ENCODE results near the gene SCYL3.

SCYL3 gene

GRCh38 chr1:169892927-169893644, 610 bp downstream of the SCYL3 start:
- peaks cover 1% of the 10 kb centered on the region for H3K36me3 ChIP-seq (ENCODE audit: control insufficient read depth, insufficient read depth, low read length)
- H3K9ac ChIP-seq (ENCODE audit: low read length), result peak overlapping the region; percentile 89
- H3K4me3 ChIP-seq (ENCODE audit: low read length), result peak overlapping the region; percentile 86
- peaks cover 6% of the 10 kb centered on the region for H3K4me1 ChIP-seq (ENCODE audit: control insufficient read depth, insufficient read depth, low read length)
- no peaks in the 10 kb centered on the region for H3K27me3 ChIP-seq (ENCODE audit: control insufficient read depth, insufficient read depth, low read length)
- peak overlapping the region; percentile 100 for H3K27ac ChIP-seq (ENCODE audit: low read depth, low read length)

GRCh38 chr1:169892176-169892926, 1.3 kb downstream of the SCYL3 start:
- Histone ChIP-seq H3K27ac (ENCODE audit: low read depth, low read length) (peak overlapping the region; percentile 100), H3K27me3 (ENCODE audit: control insufficient read depth, insufficient read depth, low read length) (no peaks in the 10 kb centered on the region), H3K4me1 (ENCODE audit: control insufficient read depth, insufficient read depth, low read length) (peaks cover 6% of the 10 kb centered on the region), H3K36me3 (ENCODE audit: control insufficient read depth, insufficient read depth, low read length) (peaks cover 3% of the 10 kb centered on the region), H3K4me3 (ENCODE audit: low read length) (peak overlapping the region; percentile 86), H3K9ac (ENCODE audit: low read length) (peak overlapping the region; percentile 89)

GRCh38 chr1:169891539-169891885, 2.2 kb downstream of the SCYL3 start:
- Histone ChIP-seq H3K27ac (ENCODE audit: low read depth, low read length) (no peak overlapping the region), H3K9ac (ENCODE audit: low read length) (no peak overlapping the region), H3K27me3 (ENCODE audit: control insufficient read depth, insufficient read depth, low read length) (no peaks in the 10 kb centered on the region), H3K4me3 (ENCODE audit: low read length) (no peak overlapping the region), H3K36me3 (ENCODE audit: control insufficient read depth, insufficient read depth, low read length) (peaks cover 3% of the 10 kb centered on the region), H3K4me1 (ENCODE audit: control insufficient read depth, insufficient read depth, low read length) (peaks cover 6% of the 10 kb centered on the region)

- H3K27me3 ChIP-seq (ENCODE audit: control insufficient read depth, insufficient read depth, low read length), result no peaks in the 10 kb centered on the region
- peaks cover 5% of the 10 kb centered on the region for H3K36me3 ChIP-seq (ENCODE audit: control insufficient read depth, insufficient read depth, low read length)
- no peak overlapping the region for H3K27ac ChIP-seq (ENCODE audit: low read depth, low read length)
- H3K4me3 ChIP-seq (ENCODE audit: low read length), result peak overlapping the region; percentile 25
- peaks cover 6% of the 10 kb centered on the region for H3K4me1 ChIP-seq (ENCODE audit: control insufficient read depth, insufficient read depth, low read length)
- no peak overlapping the region for H3K9ac ChIP-seq (ENCODE audit: low read length)
These were observed 2.7 kb downstream of the SCYL3 start for GRCh38 chr1:169890761-169891538.

GRCh38 chr1:169889871-169890270, 3.8 kb downstream of the SCYL3 start:
- Histone ChIP-seq H3K27ac (ENCODE audit: low read depth, low read length) (no peak overlapping the region), H3K36me3 (ENCODE audit: control insufficient read depth, insufficient read depth, low read length) (peaks cover 8% of the 10 kb centered on the region)

GRCh38 chr1:169886931-169887330, 6.8 kb downstream of the SCYL3 start:
- H3K9ac ChIP-seq (ENCODE audit: low read length), result no peak overlapping the region
- no peak overlapping the region for H3K4me3 ChIP-seq (ENCODE audit: low read length)
- peaks cover 10% of the 10 kb centered on the region for H3K36me3 ChIP-seq (ENCODE audit: control insufficient read depth, insufficient read depth, low read length)
- H3K27me3 ChIP-seq (ENCODE audit: control insufficient read depth, insufficient read depth, low read length), result no peaks in the 10 kb centered on the region
- H3K4me1 ChIP-seq (ENCODE audit: control insufficient read depth, insufficient read depth, low read length), result no peaks in the 10 kb centered on the region
- H3K27ac ChIP-seq (ENCODE audit: low read depth, low read length), result no peak overlapping the region

More at GRCh38 chr1:169889871-169890270, 3.8 kb downstream of the SCYL3 start:
- no peak overlapping the region for H3K9ac ChIP-seq (ENCODE audit: low read length)
- H3K4me1 ChIP-seq (ENCODE audit: control insufficient read depth, insufficient read depth, low read length), result peaks cover 6% of the 10 kb centered on the region
- no peaks in the 10 kb centered on the region for H3K27me3 ChIP-seq (ENCODE audit: control insufficient read depth, insufficient read depth, low read length)
- H3K4me3 ChIP-seq (ENCODE audit: low read length), result no peak overlapping the region

- Histone ChIP-seq H3K36me3 (ENCODE audit: control insufficient read depth, insufficient read depth, low read length) (peaks cover 13% of the 10 kb centered on the region), H3K9ac (ENCODE audit: low read length) (no peak overlapping the region), H3K27me3 (ENCODE audit: control insufficient read depth, insufficient read depth, low read length) (no peaks in the 10 kb centered on the region), H3K4me3 (ENCODE audit: low read length) (no peak overlapping the region), H3K27ac (ENCODE audit: low read depth, low read length) (no peak overlapping the region), H3K4me1 (ENCODE audit: control insufficient read depth, insufficient read depth, low read length) (no peaks in the 10 kb centered on the region)
These were observed 7.3 kb downstream of the SCYL3 start for GRCh38 chr1:169886422-169886821.

- H3K36me3 ChIP-seq (ENCODE audit: control insufficient read depth, insufficient read depth, low read length), result peaks cover 14% of the 10 kb centered on the region
- no peak overlapping the region for H3K9ac ChIP-seq (ENCODE audit: low read length)
- H3K4me1 ChIP-seq (ENCODE audit: control insufficient read depth, insufficient read depth, low read length), result no peaks in the 10 kb centered on the region
- H3K27ac ChIP-seq (ENCODE audit: low read depth, low read length), result no peak overlapping the region
- no peak overlapping the region for H3K4me3 ChIP-seq (ENCODE audit: low read length)
- H3K27me3 ChIP-seq (ENCODE audit: control insufficient read depth, insufficient read depth, low read length), result no peaks in the 10 kb centered on the region
These were observed 8.5 kb downstream of the SCYL3 start for GRCh38 chr1:169885207-169885606.

GRCh38 chr1:169884634-169885033, 9.1 kb downstream of the SCYL3 start:
- H3K36me3 ChIP-seq (ENCODE audit: control insufficient read depth, insufficient read depth, low read length), result peaks cover 14% of the 10 kb centered on the region
- no peak overlapping the region for H3K9ac ChIP-seq (ENCODE audit: low read length)
- H3K4me3 ChIP-seq (ENCODE audit: low read length), result no peak overlapping the region
- no peaks in the 10 kb centered on the region for H3K27me3 ChIP-seq (ENCODE audit: control insufficient read depth, insufficient read depth, low read length)
- H3K4me1 ChIP-seq (ENCODE audit: control insufficient read depth, insufficient read depth, low read length), result no peaks in the 10 kb centered on the region
- H3K27ac ChIP-seq (ENCODE audit: low read depth, low read length), result no peak overlapping the region

- no peaks in the 10 kb centered on the region for H3K4me1 ChIP-seq (ENCODE audit: control insufficient read depth, insufficient read depth, low read length)
- no peak overlapping the region for H3K4me3 ChIP-seq (ENCODE audit: low read length)
- no peak overlapping the region for H3K9ac ChIP-seq (ENCODE audit: low read length)
- no peaks in the 10 kb centered on the region for H3K27me3 ChIP-seq (ENCODE audit: control insufficient read depth, insufficient read depth, low read length)
- H3K36me3 ChIP-seq (ENCODE audit: control insufficient read depth, insufficient read depth, low read length), result peaks cover 11% of the 10 kb centered on the region
- no peak overlapping the region for H3K27ac ChIP-seq (ENCODE audit: low read depth, low read length)
These were observed 11.6 kb downstream of the SCYL3 start for GRCh38 chr1:169882039-169882511.

GRCh38 chr1:169879034-169879840, 14.5 kb downstream of the SCYL3 start:
- H3K4me1 ChIP-seq (ENCODE audit: control insufficient read depth, insufficient read depth, low read length), result no peaks in the 10 kb centered on the region

GRCh38 chr1:169878498-169878897, 15.2 kb downstream of the SCYL3 start:
- Histone ChIP-seq H3K4me1 (ENCODE audit: control insufficient read depth, insufficient read depth, low read length) (peaks cover 6% of the 10 kb centered on the region), H3K27me3 (ENCODE audit: control insufficient read depth, insufficient read depth, low read length) (no peaks in the 10 kb centered on the region), H3K27ac (ENCODE audit: low read depth, low read length) (no peak overlapping the region), H3K4me3 (ENCODE audit: low read length) (no peak overlapping the region), H3K9ac (ENCODE audit: low read length) (no peak overlapping the region), H3K36me3 (ENCODE audit: control insufficient read depth, insufficient read depth, low read length) (peaks cover 14% of the 10 kb centered on the region)

More at GRCh38 chr1:169879034-169879840, 14.5 kb downstream of the SCYL3 start:
- Histone ChIP-seq H3K9ac (ENCODE audit: low read length) (no peak overlapping the region), H3K27me3 (ENCODE audit: control insufficient read depth, insufficient read depth, low read length) (no peaks in the 10 kb centered on the region), H3K4me3 (ENCODE audit: low read length) (no peak overlapping the region), H3K36me3 (ENCODE audit: control insufficient read depth, insufficient read depth, low read length) (peaks cover 11% of the 10 kb centered on the region), H3K27ac (ENCODE audit: low read depth, low read length) (no peak overlapping the region)
